Activated naive CD4-positive, alpha-beta T cell treated with anti-CD3 and anti-CD28 coated beads, Interleukin-2, amount 50 U/mL, for 72 hours (primary cell): ENCODE measurements around the gene MACROD2. TPM values are rescaled to one million over a fixed set of nuclear protein-coding genes. Genes with fewer than 3 reads are reported as not detected.

Experiments used
- ATAC-seq, 2 donors: fragments of 150-1000 bp; cut with Tn5 transposase; 2 replicates each; pipeline ENCODE4 v1.10.0; 2021; ENCODE audit warnings: mild to moderate bottlenecking in 2 of 2, moderate library complexity in 2 of 2
- DNase-seq, 2 donors: peaks; one replicate each; pipeline ENCODE4 v3.0.0; 2021 to 2022; ENCODE audit warnings: low spot score in 2 of 2
- H3K27ac Mint-ChIP-seq, 2 donors: one replicate each; pipeline ENCODE4 v1.8.0; 2022; ENCODE audit warnings: mild to moderate bottlenecking in 2 of 2, mixed read lengths in 2 of 2
- H3K36me3 Mint-ChIP-seq, 2 donors: one replicate each; pipeline ENCODE4 v1.8.0; 2022; ENCODE audit warnings: mixed read lengths in 2 of 2
- H3K9me3 Mint-ChIP-seq, 2 donors: one replicate each; pipeline ENCODE4 v1.8.0; 2022; ENCODE audit warnings: mixed read lengths in 2 of 2
- total RNA-seq, 2 donors: library from RNA; stranded (reverse); gene quantifications; one replicate each; pipeline ENCODE4 v1.2.3, GENCODE V29; 2022

The MACROD2 gene
- total RNA-seq, 2 donors from 2014 or later: not detected

GRCh38 chr20:15639839-15640238 lies 1644.5 kb downstream of the MACROD2 start:
- DNase-seq: no peak
- Mint-ChIP-seq H3K36me3 (peaks cover 0 to 7% of the 10 kb centered on the region in 2 donors), H3K27ac (no peak overlapping the region), H3K9me3 (peaks cover 4 to 28% of the 10 kb centered on the region in 2 donors)
- no peak for ATAC-seq

GRCh38 chr20:15642109-15642508 lies 1646.8 kb downstream of the MACROD2 start:
- Mint-ChIP-seq H3K36me3 (peaks cover 0 to 7% of the 10 kb centered on the region in 2 donors), H3K27ac (no peak overlapping the region), H3K9me3 (peaks cover 8 to 30% of the 10 kb centered on the region in 2 donors)
- DNase-seq (no peak), ATAC-seq (no peak)

DNA sequence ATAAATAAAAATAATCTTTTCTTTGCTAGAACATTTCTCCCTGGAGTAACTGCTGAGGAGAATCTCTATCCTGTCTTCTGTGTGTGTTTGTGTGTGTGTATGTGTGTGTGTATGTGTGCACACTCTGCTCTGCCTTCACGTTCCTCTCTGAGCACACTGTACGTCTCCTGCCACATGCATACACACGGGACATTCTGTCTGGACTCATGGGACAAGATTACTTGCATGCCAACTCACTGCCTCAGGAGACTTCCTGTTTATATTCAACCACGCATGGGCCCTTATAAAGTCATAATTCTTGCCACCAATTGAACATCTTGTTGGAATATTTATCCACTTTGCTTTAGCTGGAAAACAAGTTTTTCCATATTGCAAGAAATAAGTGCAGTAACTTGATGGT lies 1647.4 kb downstream of the MACROD2 start:
- DNase-seq: no peak
- H3K36me3 Mint-ChIP-seq: peaks cover 0 to 7% of the 10 kb centered on the region in 2 donors
- peaks cover 10 to 31% of the 10 kb centered on the region in 2 donors for H3K9me3 Mint-ChIP-seq
- no peak for ATAC-seq
- H3K27ac Mint-ChIP-seq: no peak overlapping the region

DNA sequence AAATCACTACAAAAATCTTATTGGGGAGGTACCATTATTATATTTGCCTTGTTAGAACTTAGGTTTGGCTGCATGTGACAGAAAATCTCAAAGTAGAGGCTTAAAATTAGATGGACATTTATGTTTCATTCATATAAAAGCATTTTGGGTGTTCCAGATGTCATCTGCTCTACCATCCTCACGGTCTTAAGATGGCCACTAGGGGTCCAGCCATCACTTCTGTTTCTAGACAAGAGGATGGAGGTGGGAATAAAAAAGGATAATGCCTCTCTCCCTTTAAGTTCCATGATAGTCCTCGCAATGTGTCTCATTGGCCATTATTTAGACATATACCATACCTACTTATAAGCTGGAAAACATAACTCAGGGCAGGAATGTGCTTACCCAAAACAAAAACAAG lies 1648.4 kb downstream of the MACROD2 start:
- H3K36me3 Mint-ChIP-seq: peaks cover 0 to 7% of the 10 kb centered on the region in 2 donors
- H3K27ac Mint-ChIP-seq: no peak overlapping the region
- ATAC-seq (no peak), DNase-seq (no peak)
- peaks cover 10 to 36% of the 10 kb centered on the region in 2 donors for H3K9me3 Mint-ChIP-seq

DNA sequence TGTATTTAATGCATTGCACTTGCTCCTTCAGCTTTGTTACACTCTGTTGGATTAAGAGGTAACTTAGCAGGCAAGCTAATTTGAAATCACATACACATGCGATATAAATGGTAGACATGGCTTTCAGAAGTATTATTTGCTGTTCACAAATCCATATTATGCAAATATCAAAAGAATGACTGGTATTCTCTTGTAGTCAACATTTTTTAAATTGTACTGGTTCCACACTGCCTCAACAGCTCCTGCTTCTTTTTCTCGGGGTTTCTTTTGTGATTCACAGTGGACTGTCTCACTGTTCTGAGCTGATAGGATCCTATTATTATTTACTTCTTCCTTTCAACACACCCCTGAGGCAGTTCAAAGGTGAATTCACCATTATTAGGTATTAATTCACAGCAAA lies 1650.5 kb downstream of the MACROD2 start:
- H3K36me3 Mint-ChIP-seq: peaks cover 0 to 7% of the 10 kb centered on the region in 2 donors
- DNase-seq: no peak
- ATAC-seq: no peak
- no peak overlapping the region for H3K27ac Mint-ChIP-seq
- peaks cover 14 to 33% of the 10 kb centered on the region in 2 donors for H3K9me3 Mint-ChIP-seq

GRCh38 chr20:15653396-15654207 lies 1658.3 kb downstream of the MACROD2 start:
- no peak for ATAC-seq
- no peaks in the 10 kb centered on the region for H3K36me3 Mint-ChIP-seq
- peaks cover 8 to 9% of the 10 kb centered on the region in 2 donors for H3K9me3 Mint-ChIP-seq
- H3K27ac Mint-ChIP-seq: no peak overlapping the region
- DNase-seq: no peak

DNA sequence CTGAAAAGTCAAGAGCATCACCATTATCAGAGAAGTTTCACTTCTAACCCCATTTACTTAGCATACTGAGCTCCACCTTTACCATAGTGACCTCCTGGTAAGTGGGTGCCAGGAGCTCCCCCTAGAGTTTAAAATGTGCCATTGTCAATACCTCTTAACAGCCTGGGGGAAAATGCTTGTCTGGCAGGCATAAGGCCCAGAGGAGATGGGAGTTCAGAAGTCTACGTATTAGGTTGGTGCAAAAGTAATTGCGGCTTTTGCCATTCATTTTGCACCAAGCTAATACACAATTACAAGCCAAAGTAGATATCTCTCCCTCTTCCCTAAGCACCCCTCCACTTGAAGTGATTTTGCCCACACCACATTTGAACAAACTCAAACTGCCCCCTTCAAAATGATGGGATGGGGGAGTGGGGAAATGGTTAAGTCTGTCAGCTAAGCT lies 1658.9 kb downstream of the MACROD2 start:
- no peak overlapping the region for H3K27ac Mint-ChIP-seq
- no peaks in the 10 kb centered on the region for H3K36me3 Mint-ChIP-seq
- DNase-seq (no peak), ATAC-seq (no peak)
- peaks cover 5 to 8% of the 10 kb centered on the region in 2 donors for H3K9me3 Mint-ChIP-seq

GRCh38 chr20:15655295-15655874 lies 1660.1 kb downstream of the MACROD2 start:
- DNase-seq: no peak
- H3K9me3 Mint-ChIP-seq: peaks cover 4 to 9% of the 10 kb centered on the region in 2 donors
- no peak for ATAC-seq
- H3K36me3 Mint-ChIP-seq: no peaks in the 10 kb centered on the region
- no peak overlapping the region for H3K27ac Mint-ChIP-seq

DNA sequence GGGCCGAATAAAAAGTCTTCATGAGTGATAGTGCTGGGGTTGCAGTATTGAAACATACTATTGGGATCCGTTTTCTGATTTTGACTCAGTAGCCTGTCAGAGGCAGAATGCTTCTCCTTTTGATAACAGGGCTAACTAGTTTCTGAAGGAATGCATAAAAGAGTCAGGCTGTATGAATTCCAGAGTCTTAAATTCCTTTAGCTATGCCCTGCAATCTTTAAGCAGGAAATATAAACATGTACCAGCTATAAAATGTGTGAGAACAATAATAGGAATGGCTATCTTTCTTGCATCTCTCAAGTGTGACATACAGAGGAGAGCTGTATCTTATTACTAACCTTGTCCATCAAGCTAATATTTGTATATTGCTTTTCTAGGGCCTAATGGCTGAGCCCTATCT lies 1660.8 kb downstream of the MACROD2 start:
- no peak for ATAC-seq
- H3K36me3 Mint-ChIP-seq: no peaks in the 10 kb centered on the region
- H3K9me3 Mint-ChIP-seq: peaks cover 3 to 9% of the 10 kb centered on the region in 2 donors
- DNase-seq: no peak
- no peak overlapping the region for H3K27ac Mint-ChIP-seq

DNA sequence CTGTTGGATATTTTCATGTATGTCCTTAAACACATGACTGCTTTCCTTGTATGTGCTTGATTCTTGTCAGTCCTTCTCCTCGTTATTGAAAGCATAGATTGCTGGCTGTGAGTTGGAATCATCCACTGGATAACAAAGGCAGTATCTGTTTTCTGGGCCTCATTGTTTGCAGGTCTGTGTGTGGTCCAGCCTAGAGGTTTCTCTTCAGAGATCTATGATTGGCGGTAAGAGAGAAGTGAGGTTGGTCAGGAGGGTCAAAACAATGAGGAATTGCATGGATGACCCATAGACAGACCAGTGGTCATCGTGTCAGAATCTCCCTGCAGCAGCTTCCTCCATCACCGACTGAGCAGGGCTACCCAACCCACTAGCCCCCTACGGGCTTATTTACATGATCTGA lies 1663.0 kb downstream of the MACROD2 start:
- Mint-ChIP-seq H3K9me3 (peaks cover 3 to 13% of the 10 kb centered on the region in 2 donors), H3K36me3 (no peaks in the 10 kb centered on the region), H3K27ac (no peak overlapping the region)
- ATAC-seq: no peak
- no peak for DNase-seq

DNA sequence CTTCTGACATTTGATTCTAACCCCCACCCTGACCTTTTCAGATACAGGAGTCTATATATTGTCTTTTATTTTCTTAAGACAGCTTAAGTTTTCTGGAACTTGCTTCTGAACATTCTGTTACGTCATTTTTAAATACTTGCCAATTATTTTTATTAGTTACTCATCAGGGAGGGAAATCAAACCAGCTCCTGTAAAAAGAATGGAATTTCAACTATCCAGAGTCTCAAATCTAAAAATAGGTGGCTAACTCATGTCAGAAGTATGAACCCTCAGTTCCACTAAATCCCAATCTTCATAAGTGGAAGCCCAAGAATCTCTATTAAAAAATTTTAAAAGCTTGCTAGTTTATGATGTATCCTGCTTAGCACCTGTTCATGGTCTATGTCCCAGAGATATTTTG lies 1677.9 kb downstream of the MACROD2 start:
- H3K36me3 Mint-ChIP-seq: no peaks in the 10 kb centered on the region
- DNase-seq: no peak

GRCh38 chr20:15674253-15675060 lies 1679.1 kb downstream of the MACROD2 start:
- H3K36me3 Mint-ChIP-seq: no peaks in the 10 kb centered on the region
- no peak overlapping the region for H3K27ac Mint-ChIP-seq
- H3K9me3 Mint-ChIP-seq: peaks cover 4 to 13% of the 10 kb centered on the region in 2 donors
- no peak for DNase-seq
- no peak for ATAC-seq

More for the DNA sequence above, 1677.9 kb downstream of the MACROD2 start:
- ATAC-seq: no peak
- no peak overlapping the region for H3K27ac Mint-ChIP-seq
- H3K9me3 Mint-ChIP-seq: peaks cover 4 to 13% of the 10 kb centered on the region in 2 donors

- no peaks in the 10 kb centered on the region for H3K36me3 Mint-ChIP-seq
- DNase-seq (no peak), ATAC-seq (no peak)
- H3K9me3 Mint-ChIP-seq: peaks cover 4 to 13% of the 10 kb centered on the region in 2 donors
- no peak overlapping the region for H3K27ac Mint-ChIP-seq
Observed at GRCh38 chr20:15675061-15675514, 1679.8 kb downstream of the MACROD2 start.

GRCh38 chr20:15675813-15676484 lies 1680.6 kb downstream of the MACROD2 start:
- Mint-ChIP-seq H3K27ac (no peak overlapping the region), H3K36me3 (no peaks in the 10 kb centered on the region), H3K9me3 (peaks cover 4 to 11% of the 10 kb centered on the region in 2 donors)
- DNase-seq: no peak
- no peak for ATAC-seq

GRCh38 chr20:15676815-15677214 lies 1681.5 kb downstream of the MACROD2 start:
- peaks cover 6% of the 10 kb centered on the region in 2 donors for H3K9me3 Mint-ChIP-seq

DNA sequence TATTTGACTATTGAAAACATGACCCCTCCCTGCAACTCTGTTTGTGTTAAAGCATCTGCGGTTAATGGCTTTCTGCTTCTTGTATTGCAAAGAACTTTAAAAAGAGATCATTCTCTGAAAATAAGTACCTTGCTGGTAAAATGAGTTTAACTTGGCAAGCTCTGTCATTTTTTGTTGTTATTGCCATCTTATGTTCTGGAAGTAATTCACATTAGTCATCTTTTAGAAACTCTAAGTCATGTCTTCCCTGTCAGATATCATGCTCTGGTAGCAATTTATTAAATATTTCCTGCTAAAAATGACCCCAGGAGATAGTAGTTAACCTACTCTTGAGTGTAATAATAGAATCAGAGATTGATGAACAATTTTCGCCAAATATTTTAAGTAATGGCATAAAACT lies 1687.4 kb downstream of the MACROD2 start:
- Mint-ChIP-seq H3K9me3 (peaks cover 0 to 13% of the 10 kb centered on the region in 2 donors), H3K36me3 (no peaks in the 10 kb centered on the region), H3K27ac (no peak overlapping the region)
- DNase-seq (no peak), ATAC-seq (no peak)

More at GRCh38 chr20:15676815-15677214, 1681.5 kb downstream of the MACROD2 start:
- DNase-seq (no peak), ATAC-seq (no peak)
- H3K36me3 Mint-ChIP-seq: no peaks in the 10 kb centered on the region
- H3K27ac Mint-ChIP-seq: no peak overlapping the region
